AG04449 (cell line): ENCODE measurements around the gene SLC7A1.

ENCODE experiments used
- CTCF ChIA-PET: fragments of 350-600 bp; formaldehyde crosslinking; extraction: SDS; loops from one replicate; lab custom pipeline; 2021; ENCODE audit warnings: antibody characterized with exemption; lab: Yijun Ruan, JAX
- POLR2A ChIA-PET: fragments of 400-600, 350-600 bp; formaldehyde crosslinking; extraction: SDS; loops from one replicate; lab custom pipeline; 2020; ENCODE audit warnings: antibody characterized with exemption, inconsistent platforms; lab: Yijun Ruan, JAX
- DNase-seq: peaks from one replicate; pipeline ENCODE4 v3.0.0-alpha.2; 2010; ENCODE audit warnings: low read depth, low spot score
- H3K4me3 ChIP-seq: 2 replicates; pipeline ENCODE4 v1.5.1; 2011; ENCODE audit warnings: low read depth, mild to moderate bottlenecking, control low read depth, low read length
- TF ChIP-seq, protein P1 (sequence below): IDR thresholded peaks from one replicate; pipeline ENCODE4 v1.5.1; 2011; ENCODE audit warnings: mild to moderate bottlenecking, moderate library complexity, low read length, control low read depth, inconsistent platforms; ENCODE audit not compliant: insufficient read depth; ENCODE audit errors: missing control alignments

SLC7A1 gene

DNA sequence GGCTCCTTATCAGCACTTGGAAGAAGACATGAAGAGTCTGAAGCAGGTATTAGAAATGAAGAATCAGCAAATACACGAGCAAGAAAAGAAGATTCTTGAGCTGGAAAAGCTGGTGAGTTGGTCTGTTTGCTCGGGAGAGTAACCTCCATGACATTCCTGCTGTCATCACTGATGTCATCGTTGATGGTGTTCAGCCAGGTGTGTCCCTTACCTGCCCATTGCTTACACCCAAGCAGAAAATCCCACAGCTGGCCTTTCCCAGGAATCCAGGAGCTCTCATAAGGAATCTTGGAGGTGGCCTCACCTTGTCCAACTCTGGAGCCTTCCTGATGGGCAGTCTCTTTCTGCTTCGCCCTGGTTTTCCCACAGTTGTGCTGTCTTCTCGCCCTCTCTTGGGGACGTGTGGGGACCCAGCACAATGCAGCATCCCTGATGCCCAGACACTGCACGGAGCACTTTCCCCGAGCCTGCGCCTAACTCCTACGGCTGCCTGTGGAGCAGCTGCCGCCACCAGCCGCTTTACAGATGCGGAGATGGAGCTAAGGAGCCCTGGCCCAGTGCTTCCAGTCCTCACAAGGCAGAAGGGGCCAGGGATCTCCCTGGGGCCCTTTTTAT lies 97.0 kb downstream of the SLC7A1 start:
- ChIA-PET CTCF (interaction anchor here (0.8 to 5.2 kb wide), 5 partner anchors 9 to 209 kb away, joined by 3 to 64 read pairs (median 3); no protein-coding TSS in a partner anchor), POLR2A (no interaction called here)
- H3K4me3 ChIP-seq: no peak overlapping the region
- TF ChIP-seq, protein P1, sequence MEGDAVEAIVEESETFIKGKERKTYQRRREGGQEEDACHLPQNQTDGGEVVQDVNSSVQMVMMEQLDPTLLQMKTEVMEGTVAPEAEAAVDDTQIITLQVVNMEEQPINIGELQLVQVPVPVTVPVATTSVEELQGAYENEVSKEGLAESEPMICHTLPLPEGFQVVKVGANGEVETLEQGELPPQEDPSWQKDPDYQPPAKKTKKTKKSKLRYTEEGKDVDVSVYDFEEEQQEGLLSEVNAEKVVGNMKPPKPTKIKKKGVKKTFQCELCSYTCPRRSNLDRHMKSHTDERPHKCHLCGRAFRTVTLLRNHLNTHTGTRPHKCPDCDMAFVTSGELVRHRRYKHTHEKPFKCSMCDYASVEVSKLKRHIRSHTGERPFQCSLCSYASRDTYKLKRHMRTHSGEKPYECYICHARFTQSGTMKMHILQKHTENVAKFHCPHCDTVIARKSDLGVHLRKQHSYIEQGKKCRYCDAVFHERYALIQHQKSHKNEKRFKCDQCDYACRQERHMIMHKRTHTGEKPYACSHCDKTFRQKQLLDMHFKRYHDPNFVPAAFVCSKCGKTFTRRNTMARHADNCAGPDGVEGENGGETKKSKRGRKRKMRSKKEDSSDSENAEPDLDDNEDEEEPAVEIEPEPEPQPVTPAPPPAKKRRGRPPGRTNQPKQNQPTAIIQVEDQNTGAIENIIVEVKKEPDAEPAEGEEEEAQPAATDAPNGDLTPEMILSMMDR: no peak
- DNase-seq: no peak

DNA sequence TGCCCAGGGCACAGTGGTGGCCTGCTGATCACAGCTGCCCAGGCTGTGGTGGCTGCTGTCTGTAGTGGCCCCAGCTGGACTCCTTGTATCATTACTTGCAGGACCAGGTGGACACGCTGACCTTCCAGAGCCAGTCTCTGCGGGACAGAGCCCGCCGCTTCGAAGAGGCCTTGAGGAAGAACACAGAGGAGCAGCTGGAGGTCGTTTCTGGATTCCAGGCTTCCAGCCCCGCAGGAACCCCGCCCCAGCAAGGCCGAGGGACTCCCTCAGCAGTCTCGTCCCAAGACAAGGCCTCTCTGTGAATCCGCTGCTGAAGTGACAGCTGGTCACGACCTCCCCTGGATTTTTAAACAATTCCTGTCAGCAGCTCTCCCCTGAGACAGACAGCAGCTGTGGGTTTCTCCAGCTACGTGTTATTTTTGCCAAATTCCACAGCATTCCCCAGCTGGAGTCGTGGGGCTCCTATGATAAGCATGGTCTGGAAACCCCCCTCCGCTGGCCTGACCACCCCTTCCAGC lies 98.3 kb downstream of the SLC7A1 start:
- no peak overlapping the region for H3K4me3 ChIP-seq
- TF ChIP-seq, protein P1: no peak
- no peak for DNase-seq
- ChIA-PET CTCF (interaction anchor here (1.0 to 5.2 kb wide), 5 partner anchors 10 to 26 kb away, joined by 3 to 64 read pairs (median 3); no protein-coding TSS in a partner anchor), POLR2A (no interaction called here)

DNA sequence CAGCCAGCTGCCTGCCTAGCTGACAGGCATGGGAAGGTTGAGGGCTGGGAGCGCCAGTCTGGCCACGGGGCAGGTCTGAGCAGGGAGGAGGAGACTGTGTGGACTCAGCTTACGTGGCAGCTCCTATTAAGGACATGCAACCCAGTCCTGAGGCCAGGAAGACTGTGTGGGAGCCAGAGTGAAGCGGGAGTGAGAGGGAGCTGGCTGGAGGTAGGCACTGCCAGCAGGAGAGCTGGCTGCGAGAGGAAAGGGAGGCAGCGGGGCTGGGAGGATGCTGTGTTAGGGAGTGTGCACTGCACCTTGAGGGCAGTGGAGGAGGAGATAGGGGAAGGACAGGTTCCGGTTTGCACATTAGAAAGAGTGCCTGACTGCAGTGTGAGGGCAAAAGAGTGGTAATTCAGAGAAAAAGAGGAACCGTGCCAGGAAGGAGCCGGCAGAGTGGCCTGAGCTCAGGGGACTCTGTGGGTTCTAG lies 99.2 kb downstream of the SLC7A1 start:
- TF ChIP-seq, protein P1: no peak
- no peak for DNase-seq
- POLR2A ChIA-PET: no interaction called here
- no peak overlapping the region for H3K4me3 ChIP-seq
- CTCF ChIA-PET: interaction anchor here (1.3 to 5.2 kb wide), 3 partner anchors 11 to 24 kb away, joined by 3 to 64 read pairs (median 4); no protein-coding TSS in a partner anchor

DNA sequence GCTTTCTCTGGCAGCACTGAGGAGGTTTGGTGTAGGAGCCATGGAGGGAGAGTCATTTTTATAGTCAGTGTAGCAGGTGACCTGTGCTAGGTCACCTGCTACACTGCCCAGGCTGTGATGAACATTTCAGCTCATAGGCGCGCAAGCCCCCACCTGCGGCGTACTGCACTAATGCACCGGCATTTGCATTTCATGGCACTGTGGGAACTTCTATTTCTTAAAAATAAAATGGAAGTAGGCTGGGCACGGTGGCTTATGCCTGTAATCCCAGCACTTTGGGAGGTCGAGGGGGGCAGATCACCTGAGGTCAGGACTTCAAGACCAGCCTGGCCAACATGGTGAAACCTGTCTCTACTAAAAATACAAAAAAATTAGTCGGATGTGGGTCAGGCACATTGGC lies 101.0 kb downstream of the SLC7A1 start:
- CTCF ChIA-PET: interaction anchor here (1.6 to 2.5 kb wide), 2 partner anchors 12 to 13 kb away, joined by 4 to 11 read pairs; no protein-coding TSS in a partner anchor
- H3K4me3 ChIP-seq: no peak overlapping the region
- POLR2A ChIA-PET: no interaction called here
- DNase-seq: no peak
- TF ChIP-seq, protein P1: no peak

DNA sequence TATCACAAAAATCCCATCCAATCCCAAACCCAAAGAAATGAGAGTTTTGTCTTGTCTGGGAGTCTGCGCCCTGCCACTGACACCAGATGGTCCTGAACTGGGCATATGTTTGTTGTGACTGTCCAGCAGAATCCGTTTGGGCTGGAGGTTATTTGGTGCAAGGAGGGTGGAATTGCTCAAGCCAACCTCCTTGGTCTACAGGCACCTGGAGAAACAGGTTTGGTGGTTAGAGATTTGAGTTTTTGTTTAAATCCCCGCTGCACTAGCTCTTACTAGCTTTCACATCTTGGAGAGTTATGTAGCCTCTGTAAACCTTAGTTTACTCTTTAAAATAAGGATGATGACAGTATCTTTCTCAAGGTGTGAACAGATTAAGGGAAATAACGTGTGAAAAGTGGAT lies 101.7 kb downstream of the SLC7A1 start:
- no peak for DNase-seq
- no peak overlapping the region for H3K4me3 ChIP-seq
- CTCF ChIA-PET: interaction anchor here (1.0 to 2.5 kb wide), 4 partner anchors 12 to 21 kb away, joined by 3 to 11 read pairs (median 6); no protein-coding TSS in a partner anchor
- POLR2A ChIA-PET: no interaction called here
- TF ChIP-seq, protein P1: no peak

DNA sequence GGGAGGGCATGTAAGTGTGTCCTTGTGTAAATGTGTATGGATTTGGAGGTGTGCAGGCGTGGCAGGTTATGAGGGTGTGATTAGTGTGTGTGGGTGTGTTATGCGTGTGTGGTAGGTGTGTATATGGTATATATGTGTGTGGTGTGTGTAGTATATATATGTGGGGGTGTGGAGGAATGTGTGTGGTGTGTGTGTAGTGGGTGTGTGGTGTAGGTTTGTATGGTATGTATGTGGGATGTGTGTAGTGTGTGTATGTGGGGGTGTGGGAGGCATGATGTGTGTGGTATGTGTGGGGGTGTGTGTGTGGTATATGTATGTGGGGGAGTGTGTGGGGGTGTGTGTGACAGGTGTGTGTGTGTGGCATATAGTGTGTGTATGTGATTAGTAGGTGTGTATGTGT lies 104.2 kb downstream of the SLC7A1 start:
- POLR2A ChIA-PET: no interaction called here
- TF ChIP-seq, protein P1: no peak
- DNase-seq: no peak
- CTCF ChIA-PET: interaction anchor here (2.2 kb wide), 1 partner anchor 17 kb away, joined by 12 read pairs; no protein-coding TSS in a partner anchor
- no peak overlapping the region for H3K4me3 ChIP-seq
